NT2/D1 (cell line): ENCODE results near the gene LOXL1.

Source experiments
- DNase-seq: peaks from one replicate; pipeline ENCODE4 v3.0.0-alpha.2; 2011; ENCODE audit warnings: low read depth, low spot score
- H3K27me3 ChIP-seq: 2 replicates; pipeline ENCODE4 v1.6.0; 2011; ENCODE audit warnings: mild to moderate bottlenecking; ENCODE audit not compliant: insufficient read length, insufficient read depth
- H3K36me3 ChIP-seq: 2 replicates; pipeline ENCODE4 v1.6.1; 2011; ENCODE audit warnings: mild to moderate bottlenecking, low read length, mixed read lengths; ENCODE audit not compliant: insufficient read depth, insufficient read length
- H3K4me1 ChIP-seq: 2 replicates; pipeline ENCODE4 v1.5.1; 2011; ENCODE audit not compliant: insufficient read depth, insufficient read length
- H3K4me3 ChIP-seq: 2 replicates; pipeline ENCODE4 v1.5.1; 2011; ENCODE audit warnings: low read depth; ENCODE audit not compliant: insufficient read length
- H3K9ac ChIP-seq: 2 replicates; pipeline ENCODE4 v1.6.0; 2011; ENCODE audit warnings: low read depth; ENCODE audit not compliant: insufficient read length
- H3K9me3 ChIP-seq: 2 replicates; pipeline ENCODE4 v1.5.1; 2011; ENCODE audit warnings: mild to moderate bottlenecking, low read length; ENCODE audit not compliant: insufficient read depth
- SUZ12 ChIP-seq: IDR thresholded peaks from 2 replicates; pipeline ENCODE4 v1.6.1; 2011; ENCODE audit not compliant: insufficient read length, insufficient read depth; ENCODE audit errors: extremely low read depth
- YY1 ChIP-seq: IDR thresholded peaks from 2 replicates; pipeline ENCODE4 v1.6.1; 2011; ENCODE audit not compliant: insufficient read length, insufficient read depth
- ZNF274 ChIP-seq: IDR thresholded peaks from 2 replicates; pipeline ENCODE4 v1.6.1; 2011; ENCODE audit warnings: mild to moderate bottlenecking, low read depth, low read length

The LOXL1 gene

DNA sequence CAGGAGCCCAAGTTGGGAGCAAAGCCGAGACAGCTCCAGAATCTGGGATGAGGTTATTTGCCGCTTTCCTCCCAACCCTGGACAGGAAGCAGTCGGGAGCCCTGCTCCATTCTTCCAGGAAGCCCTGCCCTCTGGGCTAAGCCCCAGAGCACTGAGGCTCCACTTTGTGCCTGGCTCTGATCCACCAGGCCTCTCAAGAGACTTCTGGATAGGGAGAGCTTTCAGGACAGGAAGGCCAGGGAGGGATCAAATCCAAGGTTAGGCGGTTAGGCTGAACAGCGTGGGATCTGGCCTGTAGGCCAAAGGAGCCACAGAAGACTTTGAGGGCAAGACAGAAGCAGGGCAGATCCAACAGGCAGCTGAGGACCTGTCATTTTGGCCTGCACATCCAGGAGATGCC lies 65.0 kb downstream of the LOXL1 start:
- DNase-seq: no peak
- H3K27me3 ChIP-seq: peaks cover 18% of the 10 kb centered on the region
- H3K4me3 ChIP-seq: peak overlapping the region; percentile 55
- no peaks in the 10 kb centered on the region for H3K9me3 ChIP-seq
- peaks cover 8% of the 10 kb centered on the region for H3K4me1 ChIP-seq
- TF ChIP-seq YY1: no peak
- no peak for TF ChIP-seq SUZ12
- no peak for TF ChIP-seq ZNF274
- peak overlapping the region; percentile 76 for H3K9ac ChIP-seq
- no peaks in the 10 kb centered on the region for H3K36me3 ChIP-seq

DNA sequence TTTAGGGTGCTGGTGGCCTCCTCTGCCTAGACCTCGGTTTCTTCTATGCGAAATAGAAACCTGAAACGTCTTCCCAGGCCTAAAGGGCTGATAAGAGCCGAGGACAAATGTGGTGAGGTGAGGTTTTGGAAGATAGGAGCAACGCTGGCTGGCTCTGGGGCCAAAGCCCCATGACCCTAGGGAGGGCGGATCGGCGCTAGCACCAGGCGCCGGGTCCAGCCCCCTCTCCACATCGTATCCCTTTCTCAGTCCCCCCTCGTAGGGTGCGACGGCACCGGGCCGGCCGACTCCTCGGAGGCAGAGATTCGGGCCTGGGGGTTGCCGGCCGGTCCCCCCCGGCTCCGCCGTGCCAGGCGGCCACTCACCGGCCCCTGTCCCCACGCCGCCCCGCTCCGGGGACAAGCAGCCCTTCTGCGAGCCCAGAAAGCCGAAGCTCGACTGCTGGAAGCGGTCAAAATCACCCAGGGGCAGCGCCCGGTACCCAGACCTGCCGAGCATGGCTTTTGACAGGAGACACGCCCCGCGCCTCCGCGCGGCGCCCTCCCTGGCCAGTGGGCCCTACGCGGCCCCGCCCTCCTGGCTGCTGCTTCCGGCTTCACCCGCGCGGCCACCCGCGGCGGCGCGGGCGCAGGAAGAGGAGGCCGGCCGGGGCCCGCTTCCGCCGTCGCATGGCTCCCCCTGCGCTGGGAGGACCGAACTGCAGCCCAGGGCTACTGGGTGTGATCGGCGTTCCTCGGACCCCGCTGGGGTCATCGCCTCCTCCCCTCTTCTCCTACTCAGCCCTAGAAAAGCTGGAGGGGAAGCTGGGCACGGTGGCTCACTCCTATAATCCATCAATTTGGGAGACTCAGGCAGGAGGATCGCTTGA lies 65.7 kb downstream of the LOXL1 start, which contains the start of gene STOML1:
STOML1 (minus strand) TSS at position 570 of the 868 bp plus-strand sequence; CDS start at position 498, 72 bp downstream.
- H3K4me1 ChIP-seq: peaks cover 8% of the 10 kb centered on the region
- H3K9ac ChIP-seq: peak within 1 kb of the TSS; percentile 76
- TF ChIP-seq YY1 (no peak), SUZ12 (no peak), ZNF274 (no peak)
- DNase-seq: peak; percentile 94
- no peaks in the 10 kb centered on the region for H3K9me3 ChIP-seq
- H3K36me3 ChIP-seq: peaks cover 4% of the 10 kb centered on the region
- peaks cover 18% of the 10 kb centered on the region for H3K27me3 ChIP-seq
- peak within 1 kb of the TSS; percentile 55 for H3K4me3 ChIP-seq

- peaks cover 8% of the 10 kb centered on the region for H3K4me1 ChIP-seq
- H3K9me3 ChIP-seq: no peaks in the 10 kb centered on the region
- TF ChIP-seq YY1: no peak
- TF ChIP-seq SUZ12: no peak
- TF ChIP-seq ZNF274: no peak
- DNase-seq: no peak
- H3K27me3 ChIP-seq: peaks cover 18% of the 10 kb centered on the region
- H3K4me3 ChIP-seq: no peak overlapping the region
- H3K36me3 ChIP-seq: peaks cover 5% of the 10 kb centered on the region
- no peak overlapping the region for H3K9ac ChIP-seq
These were observed 66.3 kb downstream of the LOXL1 start for GRCh38 chr15:73992594-73992898.

- no peak for TF ChIP-seq SUZ12
- no peak for TF ChIP-seq ZNF274
- no peak for DNase-seq
- Histone ChIP-seq H3K9ac (peak overlapping the region; percentile 89), H3K4me1 (peaks cover 8% of the 10 kb centered on the region), H3K27me3 (peaks cover 18% of the 10 kb centered on the region), H3K9me3 (no peaks in the 10 kb centered on the region), H3K36me3 (peaks cover 13% of the 10 kb centered on the region), H3K4me3 (peak overlapping the region; percentile 72)
These were observed 67.1 kb downstream of the LOXL1 start for GRCh38 chr15:73993211-73993994.

- peaks cover 18% of the 10 kb centered on the region for H3K27me3 ChIP-seq
- peaks cover 23% of the 10 kb centered on the region for H3K36me3 ChIP-seq
- DNase-seq: peak; percentile 92
- H3K9me3 ChIP-seq: no peaks in the 10 kb centered on the region
- TF ChIP-seq ZNF274 (no peak), YY1 (no peak), SUZ12 (no peak)
- peaks cover 8% of the 10 kb centered on the region for H3K4me1 ChIP-seq
- peak within 1 kb of the TSS; percentile 89 for H3K9ac ChIP-seq
- peak within 1 kb of the TSS; percentile 72 for H3K4me3 ChIP-seq
These were observed 68.2 kb downstream of the LOXL1 start, which contains the start of gene PML for GRCh38 chr15:73994413-73994883. TSS of gene PML (plus strand) at chr15:73994716. CDS start at chr15:73994813, 97 bp downstream.

GRCh38 chr15:73994912-73995622 lies 68.8 kb downstream of the LOXL1 start:
- DNase-seq: no peak
- no peak for TF ChIP-seq SUZ12
- no peak for TF ChIP-seq YY1
- TF ChIP-seq ZNF274: no peak
- Histone ChIP-seq H3K9me3 (no peaks in the 10 kb centered on the region), H3K27me3 (peaks cover 18% of the 10 kb centered on the region), H3K36me3 (peaks cover 23% of the 10 kb centered on the region), H3K4me1 (peaks cover 8% of the 10 kb centered on the region), H3K4me3 (peak overlapping the region; percentile 72), H3K9ac (peak overlapping the region; percentile 79)
